ENCODE measurements around the gene ARSB.

The ARSB gene

GRCh38 chr5:78838753-78839152 is 146.4 kb downstream of the ARSB start:
- H4K20me1 ChIP-seq (ENCODE audit: insufficient read depth, low read length) = no peaks in the 10 kb centered on the region
- H3F3A ChIP-seq (ENCODE audit: insufficient read depth, low read length) = no peaks in the 10 kb centered on the region
- no peaks in the 10 kb centered on the region for H3K79me2 ChIP-seq (ENCODE audit: low read length)
- H3K9me2 ChIP-seq (replicated peaks; ENCODE audit: insufficient read depth, low read length) = no peaks in the 10 kb centered on the region
- no peaks in the 10 kb centered on the region for H3K4me1 ChIP-seq (ENCODE audit: low read length)
- H3K27me3 ChIP-seq (replicated peaks; ENCODE audit: insufficient read depth, low read length) = no peaks in the 10 kb centered on the region
- no peak for TF ChIP-seq EZH2 (optimal IDR thresholded peaks at IDR 0.05; ENCODE audit: low read depth, low read length)
- TF ChIP-seq, protein P1, sequence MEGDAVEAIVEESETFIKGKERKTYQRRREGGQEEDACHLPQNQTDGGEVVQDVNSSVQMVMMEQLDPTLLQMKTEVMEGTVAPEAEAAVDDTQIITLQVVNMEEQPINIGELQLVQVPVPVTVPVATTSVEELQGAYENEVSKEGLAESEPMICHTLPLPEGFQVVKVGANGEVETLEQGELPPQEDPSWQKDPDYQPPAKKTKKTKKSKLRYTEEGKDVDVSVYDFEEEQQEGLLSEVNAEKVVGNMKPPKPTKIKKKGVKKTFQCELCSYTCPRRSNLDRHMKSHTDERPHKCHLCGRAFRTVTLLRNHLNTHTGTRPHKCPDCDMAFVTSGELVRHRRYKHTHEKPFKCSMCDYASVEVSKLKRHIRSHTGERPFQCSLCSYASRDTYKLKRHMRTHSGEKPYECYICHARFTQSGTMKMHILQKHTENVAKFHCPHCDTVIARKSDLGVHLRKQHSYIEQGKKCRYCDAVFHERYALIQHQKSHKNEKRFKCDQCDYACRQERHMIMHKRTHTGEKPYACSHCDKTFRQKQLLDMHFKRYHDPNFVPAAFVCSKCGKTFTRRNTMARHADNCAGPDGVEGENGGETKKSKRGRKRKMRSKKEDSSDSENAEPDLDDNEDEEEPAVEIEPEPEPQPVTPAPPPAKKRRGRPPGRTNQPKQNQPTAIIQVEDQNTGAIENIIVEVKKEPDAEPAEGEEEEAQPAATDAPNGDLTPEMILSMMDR (IDR thresholded peaks at IDR 0.05; ENCODE audit: low read length) = no peak
- no peak overlapping the region for H3K4me3 ChIP-seq (ENCODE audit: low read length)
- H3K9me3 ChIP-seq (replicated peaks; ENCODE audit: insufficient read depth, low read length) = no peaks in the 10 kb centered on the region
- H3K4me2 ChIP-seq (ENCODE audit: low read depth, low read length) = no peak overlapping the region
- no peak for DNase-seq
- no peak overlapping the region for H3K27ac ChIP-seq (ENCODE audit: low read length)
- no peak overlapping the region for H2AFZ ChIP-seq (ENCODE audit: low read length)
- H3K9ac ChIP-seq (ENCODE audit: low read length) = no peak overlapping the region
- no peaks in the 10 kb centered on the region for H3K36me3 ChIP-seq (replicated peaks; ENCODE audit: insufficient read depth, low read length)

DNA sequence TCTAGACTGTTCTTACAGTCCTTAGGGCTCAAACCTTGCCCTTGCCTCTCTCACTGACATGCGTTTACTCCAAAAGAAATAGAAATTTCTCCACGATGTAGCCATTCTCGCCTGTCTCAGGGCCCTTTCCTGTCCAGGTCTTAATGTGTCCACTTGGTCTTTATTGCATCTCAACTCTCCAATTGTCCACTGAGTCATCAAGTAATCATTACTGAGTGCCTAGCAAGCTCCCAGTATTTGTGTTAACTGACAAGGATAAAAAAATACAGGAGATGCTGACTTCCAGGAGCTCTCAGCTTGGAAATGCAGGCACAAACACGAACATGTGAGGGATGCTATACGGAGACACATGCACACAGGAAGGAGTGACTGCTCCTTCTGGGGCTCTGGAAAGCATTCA is 147.3 kb downstream of the ARSB start:
- no peaks in the 10 kb centered on the region for H4K20me1 ChIP-seq (ENCODE audit: insufficient read depth, low read length)
- H3K9me2 ChIP-seq (replicated peaks; ENCODE audit: insufficient read depth, low read length) = no peaks in the 10 kb centered on the region
- no peaks in the 10 kb centered on the region for H3K4me1 ChIP-seq (ENCODE audit: low read length)
- no peak overlapping the region for H2AFZ ChIP-seq (ENCODE audit: low read length)
- no peak overlapping the region for H3K4me2 ChIP-seq (ENCODE audit: low read depth, low read length)
- H3K36me3 ChIP-seq (replicated peaks; ENCODE audit: insufficient read depth, low read length) = no peaks in the 10 kb centered on the region
- no peaks in the 10 kb centered on the region for H3K27me3 ChIP-seq (replicated peaks; ENCODE audit: insufficient read depth, low read length)
- no peak for DNase-seq
- no peaks in the 10 kb centered on the region for H3F3A ChIP-seq (ENCODE audit: insufficient read depth, low read length)
- H3K79me2 ChIP-seq (ENCODE audit: low read length) = no peaks in the 10 kb centered on the region
- no peak overlapping the region for H3K9ac ChIP-seq (ENCODE audit: low read length)
- no peak for TF ChIP-seq EZH2 (optimal IDR thresholded peaks at IDR 0.05; ENCODE audit: low read depth, low read length)
- no peak for TF ChIP-seq EZH2phosphoT487 (IDR thresholded peaks at IDR 0.05; ENCODE audit: low read length)
- TF ChIP-seq, protein P1 (IDR thresholded peaks at IDR 0.05; ENCODE audit: low read length) = no peak
- no peak overlapping the region for H3K4me3 ChIP-seq (ENCODE audit: low read length)
- no peak overlapping the region for H3K27ac ChIP-seq (ENCODE audit: low read length)
- no peaks in the 10 kb centered on the region for H3K9me3 ChIP-seq (replicated peaks; ENCODE audit: insufficient read depth, low read length)

- TF ChIP-seq EZH2 (optimal IDR thresholded peaks at IDR 0.05; ENCODE audit: low read depth, low read length) (no peak), EZH2phosphoT487 (IDR thresholded peaks at IDR 0.05; ENCODE audit: low read length) (no peak)
- TF ChIP-seq, protein P1 (IDR thresholded peaks at IDR 0.05; ENCODE audit: low read length) = no peak
- H3K9me2 ChIP-seq (replicated peaks; ENCODE audit: insufficient read depth, low read length) = no peaks in the 10 kb centered on the region
Measured at GRCh38 chr5:78835176-78835575, 149.9 kb downstream of the ARSB start.

More at GRCh38 chr5:78835176-78835575, 149.9 kb downstream of the ARSB start:
- Histone ChIP-seq H3K27ac (ENCODE audit: low read length) (no peak overlapping the region), H3K4me2 (ENCODE audit: low read depth, low read length) (no peak overlapping the region), H3K4me1 (ENCODE audit: low read length) (no peaks in the 10 kb centered on the region), H3K27me3 (replicated peaks; ENCODE audit: insufficient read depth, low read length) (no peaks in the 10 kb centered on the region), H3K9ac (ENCODE audit: low read length) (no peak overlapping the region), H3F3A (ENCODE audit: insufficient read depth, low read length) (no peaks in the 10 kb centered on the region), H4K20me1 (ENCODE audit: insufficient read depth, low read length) (no peaks in the 10 kb centered on the region), H3K4me3 (ENCODE audit: low read length) (no peak overlapping the region), H2AFZ (ENCODE audit: low read length) (no peak overlapping the region), H3K36me3 (replicated peaks; ENCODE audit: insufficient read depth, low read length) (no peaks in the 10 kb centered on the region), H3K79me2 (ENCODE audit: low read length) (no peaks in the 10 kb centered on the region), H3K9me3 (replicated peaks; ENCODE audit: insufficient read depth, low read length) (no peaks in the 10 kb centered on the region)
- no peak for DNase-seq
